Smooth muscle cell of the brain vasculature (primary cell): Measurements from ENCODE around the gene ZFP14.
"Not testable (repeated sequence)": the region's sequence is repeated elsewhere in the genome, so short reads cannot be mapped to it uniquely, and the experiment has no call there.

Source experiments
- DNase-seq: peaks from one replicate; pipeline ENCODE4 v3.0.0-alpha.2; 2012; ENCODE audit warnings: low read depth, low spot score

ZFP14 gene

GRCh38 chr19:36331353-36332228 is 47.4 kb downstream of the ZFP14 start:
- DNase-seq: peak; percentile 72

GRCh38 chr19:36330216-36330615 is 48.8 kb downstream of the ZFP14 start:
- DNase-seq: no peak

GRCh38 chr19:36329534-36329933 is 49.5 kb downstream of the ZFP14 start:
- DNase-seq: not testable (repeated sequence)

- DNase-seq: not testable (repeated sequence)
Observed at GRCh38 chr19:36326649-36327048, 52.4 kb downstream of the ZFP14 start.

GRCh38 chr19:36315164-36315563 is 63.8 kb downstream of the ZFP14 start:
- not testable (repeated sequence) for DNase-seq

GRCh38 chr19:36314053-36314452 is 64.9 kb downstream of the ZFP14 start:
- DNase-seq: not testable (repeated sequence)

GRCh38 chr19:36311098-36311760 is 67.8 kb downstream of the ZFP14 start:
- DNase-seq: not testable (repeated sequence)

- not testable (repeated sequence) for DNase-seq
Observed at GRCh38 chr19:36310416-36310990, 68.5 kb downstream of the ZFP14 start.

GRCh38 chr19:36309759-36310158 is 69.2 kb downstream of the ZFP14 start:
- DNase-seq: not testable (repeated sequence)

GRCh38 chr19:36309309-36309708 is 69.7 kb downstream of the ZFP14 start:
- not testable (repeated sequence) for DNase-seq

- DNase-seq: not testable (repeated sequence)
Observed at GRCh38 chr19:36292317-36292716, 86.7 kb downstream of the ZFP14 start.
